ENCODE results near the gene TANK.
"Not testable (repeated sequence)": the region's sequence is repeated elsewhere in the genome, so short reads cannot be mapped to it uniquely, and the experiment has no call there.

TANK gene

GRCh38 chr2:161232571-161232970 lies 72.3 kb downstream of the TANK start:
- no peak for DNase-seq (ENCODE audit: low spot score)

GRCh38 chr2:161233858-161234431 lies 73.7 kb downstream of the TANK start:
- DNase-seq (ENCODE audit: low spot score), result no peak

GRCh38 chr2:161234627-161235026 lies 74.4 kb downstream of the TANK start:
- no peak for DNase-seq (ENCODE audit: low spot score)

- no peak for DNase-seq (ENCODE audit: low spot score)
These were observed 77.4 kb downstream of the TANK start for GRCh38 chr2:161237392-161238264.

GRCh38 chr2:161238265-161238559 lies 78.0 kb downstream of the TANK start:
- no peak for DNase-seq (ENCODE audit: low spot score)

GRCh38 chr2:161238560-161239325 lies 78.5 kb downstream of the TANK start:
- no peak for DNase-seq (ENCODE audit: low spot score)

- DNase-seq (ENCODE audit: low spot score), result no peak
These were observed 79.3 kb downstream of the TANK start for GRCh38 chr2:161239326-161240109.

- DNase-seq (ENCODE audit: low spot score), result no peak
These were observed 81.7 kb downstream of the TANK start for GRCh38 chr2:161241894-161242293.

- DNase-seq (ENCODE audit: low spot score), result no peak
These were observed 83.1 kb downstream of the TANK start for GRCh38 chr2:161243312-161243711.

GRCh38 chr2:161243905-161244304 lies 83.7 kb downstream of the TANK start:
- DNase-seq (ENCODE audit: low spot score), result no peak

- not testable (repeated sequence) for DNase-seq (ENCODE audit: low spot score)
These were observed 84.4 kb downstream of the TANK start for GRCh38 chr2:161244387-161245260.

- no peak for DNase-seq (ENCODE audit: low spot score)
These were observed 85.0 kb downstream of the TANK start for GRCh38 chr2:161245261-161245553.

GRCh38 chr2:161245671-161246070 lies 85.4 kb downstream of the TANK start:
- no peak for DNase-seq (ENCODE audit: low spot score)

- DNase-seq (ENCODE audit: low spot score), result no peak
These were observed 86.1 kb downstream of the TANK start for GRCh38 chr2:161246281-161246680.

GRCh38 chr2:161250864-161251436 lies 90.7 kb downstream of the TANK start:
- peak; percentile 50 for DNase-seq (ENCODE audit: low spot score)

GRCh38 chr2:161257123-161257952 lies 97.1 kb downstream of the TANK start:
- no peak for DNase-seq (ENCODE audit: low spot score)

GRCh38 chr2:161265874-161266273 lies 105.6 kb downstream of the TANK start:
- no peak for DNase-seq (ENCODE audit: low spot score)

- DNase-seq (ENCODE audit: low spot score), result no peak
These were observed 108.9 kb downstream of the TANK start for GRCh38 chr2:161269111-161269510.

- DNase-seq (ENCODE audit: low spot score), result peak; percentile 27
These were observed 113.0 kb downstream of the TANK start for GRCh38 chr2:161273038-161273760.
